HepG2 (cell line): Measurements from ENCODE around the gene SNX9. TPM values are rescaled to one million over a fixed set of nuclear protein-coding genes. Genes with fewer than 3 reads are reported as not detected.

Source experiments
- ATAC-seq: fragments of 200-7000 bp; cut with Tn5 transposase; 3 replicates; pipeline ENCODE4 v1.9.1; 2020; ENCODE audit warnings: mild to moderate bottlenecking, moderate library complexity
- BruUV-seq: library from RNA; stranded (reverse); fragments of 400-500 nt; replicated peaks from 2 replicates; lab custom pipeline; 2021; lab: Mats Ljungman, UMichigan
- CTCF ChIA-PET: fragments of 300-600 bp; formaldehyde crosslinking; extraction: SDS; loops from one replicate; lab custom pipeline; 2021; ENCODE audit warnings: low total read pairs, inconsistent platforms, low intra/inter-chr PET ratio; lab: Yijun Ruan, JAX
- POLR2A ChIA-PET: fragments of 350-600 bp; sonication (Branson Sonifier 250); formaldehyde crosslinking; loops from one replicate; lab custom pipeline; 2020; ENCODE audit warnings: antibody characterized with exemption, inconsistent platforms; lab: Yijun Ruan, JAX
- DNase-seq: peaks from one replicate; pipeline ENCODE4 v3.0.0-alpha.2; 2015; ENCODE audit warnings: low spot score
- FAIRE-seq: peaks from 3 replicates; lab custom pipeline; 2011; peaks lifted over from hg19 to GRCh38; lab: Jason Lieb, UNC
- H2AFZ ChIP-seq: one replicate; pipeline ENCODE4 v1.6.1; 2011; ENCODE audit warnings: low read length, inconsistent platforms
- H3K27ac ChIP-seq: fragments of 300-600 bp; 3 replicates; pipeline ENCODE4 v1.8.0; 2011; ENCODE audit warnings: mixed run types, mild to moderate bottlenecking, mixed read lengths, low read length, inconsistent platforms; ENCODE audit not compliant: insufficient read depth; ENCODE audit errors: extremely low read length
- H3K27me3 ChIP-seq, 2 experiments: fragments of 200-600 bp in 1 of 2; 2 replicates in 1 of 2; 3 replicates in 1 of 2; pipeline versions ENCODE4 v1.6.0 to v1.8.0; 2011; ENCODE audit warnings: low read length in 2 of 2, mild to moderate bottlenecking in 2 of 2, moderate library complexity in 2 of 2, inconsistent platforms in 1 of 2; ENCODE audit not compliant: insufficient read depth in 2 of 2, control insufficient read depth in 1 of 2
- H3K36me3 ChIP-seq, 2 experiments: fragments of 200-600 bp in 1 of 2; replicated peaks in 1 of 2; 2 replicates in 1 of 2; 3 replicates in 1 of 2; pipeline versions ENCODE4 v1.5.1 to v1.8.0; 2011; ENCODE audit warnings: low read length in 2 of 2, inconsistent platforms in 1 of 2; ENCODE audit not compliant: insufficient read depth in 2 of 2, control insufficient read depth in 1 of 2
- H3K4me1 ChIP-seq: 2 replicates; pipeline ENCODE4 v1.5.1; 2012; ENCODE audit warnings: low read length, inconsistent platforms; ENCODE audit not compliant: insufficient read depth
- H3K4me2 ChIP-seq: 2 replicates; pipeline ENCODE4 v1.6.0; 2011; ENCODE audit warnings: low read depth, low read length, inconsistent platforms
- H3K4me3 ChIP-seq, 3 experiments: fragments of 200-600 bp in 1 of 3; sonication (generic), shearing (Covaris generic) in 1 of 3; replicated peaks in 1 of 3; 2 replicates each; pipeline ENCODE4 v1.5.1; 2011 to 2016; ENCODE audit warnings: low read length in 3 of 3, inconsistent platforms in 2 of 3, low read depth in 2 of 3, mild to moderate bottlenecking in 2 of 3, control low read depth in 1 of 3, mixed read lengths in 1 of 3; ENCODE audit not compliant: insufficient read depth in 1 of 3
- H3K79me2 ChIP-seq: one replicate; pipeline ENCODE4 v1.6.1; 2011; ENCODE audit warnings: low read length, inconsistent platforms; ENCODE audit not compliant: insufficient read depth
- H3K9ac ChIP-seq: 2 replicates; pipeline ENCODE4 v1.6.0; 2011; ENCODE audit warnings: mild to moderate bottlenecking, low read depth, low read length, inconsistent platforms; ENCODE audit not compliant: insufficient read depth
- H3K9me3 ChIP-seq: 2 replicates; pipeline ENCODE4 v1.5.1; 2012; ENCODE audit warnings: mild to moderate bottlenecking, low read length
- H4K20me1 ChIP-seq: 2 replicates; pipeline ENCODE4 v1.6.0; 2011; ENCODE audit warnings: inconsistent platforms, mild to moderate bottlenecking, low read length, moderate library complexity; ENCODE audit not compliant: insufficient read depth
- ATF7 ChIP-seq, 2 experiments: fragments of 450-650 bp in 1 of 2; sonication (generic) in 1 of 2; formaldehyde crosslinking in 1 of 2; IDR thresholded peaks; 2 replicates each; pipeline versions ENCODE4 v1.4.0 to v1.6.1; 2016 to 2020; ENCODE audit warnings: antibody characterized with exemption in 1 of 2, mild to moderate bottlenecking in 1 of 2, missing genetic modification reagents in 1 of 2
- CEBPB ChIP-seq: IDR thresholded peaks from 2 replicates; pipeline ENCODE4 v1.6.1; 2011; ENCODE audit warnings: low read depth, low read length, improper control_type of control experiment, borderline replicate concordance
- MAFK ChIP-seq, 2 experiments: IDR thresholded peaks in 1 of 2; conservative IDR thresholded peaks in 1 of 2; 2 replicates each; pipeline ENCODE4 v1.6.1; 2011; ENCODE audit warnings: improper control_type of control experiment in 2 of 2, low read length in 2 of 2
- NRL ChIP-seq: sonication (generic); formaldehyde crosslinking; IDR thresholded peaks from 2 replicates; pipeline ENCODE4 v1.5.0; 2020; ENCODE audit warnings: missing genetic modification reagents, mild to moderate bottlenecking, moderate library complexity, borderline replicate concordance
- ZFY ChIP-seq: sonication (generic); formaldehyde crosslinking; IDR thresholded peaks from 2 replicates; pipeline ENCODE4 v1.4.0; 2020; ENCODE audit warnings: missing genetic modification reagents
- WGBS: methylation state at CpG from one replicate; pipeline ENCODE4 v1.1.6; 2017; ENCODE audit warnings: low lambda C conversion rate; 5-methylcytosine and 5-hydroxymethylcytosine counted together
- in situ Hi-C: cut with HindIII; loops from 2 replicates; pipeline ENCODE4 v1.10.0; 2017; ENCODE audit warnings: low pct_unique_long_range_greater_than_20kb; ENCODE audit not compliant: extremely low pct_ligation_motif_present
- intact Hi-C: fragments of 100-400 bp; cut with micrococcal nuclease; formaldehyde crosslinking; loops from one replicate; pipeline ENCODE4 v1.10.0; 2022; ENCODE audit not compliant: unreplicated experiment
- polyA plus RNA-seq, 8 experiments: library from polyadenylated mRNA; depleted of rRNA in 3 of 8; stranded (reverse) in 7 of 8; unstranded in 1 of 8; fragments of >200 nt; fragmentation: Illumina TruSeq in 4 of 8; extraction: Trizol in 4 of 8; gene quantifications; 2 replicates each; pipeline versions ENCODE4 v1.2.1 to v1.2.3, GENCODE V29; 2011 to 2016; ENCODE audit warnings: low read depth in 4 of 8, missing spikeins in 1 of 8, mixed read lengths in 1 of 8; ENCODE audit not compliant: insufficient read depth in 1 of 8
- total RNA-seq, 5 experiments: library from RNA; depleted of rRNA; stranded (reverse); fragments of >200 nt; fragmentation: Illumina TruSeq; extraction: Trizol; gene quantifications; 2 replicates each; pipeline ENCODE4 v1.2.3, GENCODE V29; 2016; ENCODE audit warnings: low read depth in 1 of 5
- TF ChIP-seq, protein P1 (sequence below): sonication (generic); formaldehyde crosslinking; IDR thresholded peaks from 2 replicates; pipeline ENCODE4 v1.5.1; 2020; ENCODE audit warnings: mild to moderate bottlenecking, missing genetic modification reagents, borderline replicate concordance
- TF ChIP-seq, protein P2 (sequence below): sonication (generic); formaldehyde crosslinking; IDR thresholded peaks from 2 replicates; pipeline ENCODE4 v1.4.0; 2020; ENCODE audit warnings: mild to moderate bottlenecking, missing genetic modification reagents

SNX9 gene
- total and polyA plus RNA-seq, 2 of the 13 experiments (the other 11 are each of a cell fraction or from before 2014, with no cell fraction given): 21.9 to 36.0 TPM

GRCh38 chr6:157935786-157936185, 112.7 kb downstream of the SNX9 start:
- Histone ChIP-seq H3K79me2 (no peaks in the 10 kb centered on the region), H3K4me1 (no peaks in the 10 kb centered on the region), H3K36me3 (peaks cover 22 to 74% of the 10 kb centered on the region in 2 experiments), H4K20me1 (no peaks in the 10 kb centered on the region), H2AFZ (no peak overlapping the region), H3K9ac (no peak overlapping the region), H3K4me2 (no peak overlapping the region), H3K9me3 (no peaks in the 10 kb centered on the region), H3K4me3 (no peak overlapping the region), H3K27me3 (no peaks in the 10 kb centered on the region), H3K27ac (no peak overlapping the region)
- DNase-seq: no peak
- 65% methylated on average over 2 of the region's 2 CpGs for WGBS
- no TSS peak for BruUV-seq
- ChIA-PET POLR2A (no interaction called here), CTCF (no interaction called here)
- intact Hi-C loops (no loop called here), in situ Hi-C loops (no loop called here)
- ATAC-seq: no peak
- no peak for FAIRE-seq
- TF ChIP-seq CEBPB: peak; percentile 68
- TF ChIP-seq ATF7 (IDR thresholded peaks at IDR 0.05): peak; percentile 49; the same call in 1 of the 2 replicates
- no peak for TF ChIP-seq ATF7 (CRISPR knock-in tag; IDR thresholded peaks at IDR 0.05)
- TF ChIP-seq ZFY (CRISPR knock-in tag): no peak

DNA sequence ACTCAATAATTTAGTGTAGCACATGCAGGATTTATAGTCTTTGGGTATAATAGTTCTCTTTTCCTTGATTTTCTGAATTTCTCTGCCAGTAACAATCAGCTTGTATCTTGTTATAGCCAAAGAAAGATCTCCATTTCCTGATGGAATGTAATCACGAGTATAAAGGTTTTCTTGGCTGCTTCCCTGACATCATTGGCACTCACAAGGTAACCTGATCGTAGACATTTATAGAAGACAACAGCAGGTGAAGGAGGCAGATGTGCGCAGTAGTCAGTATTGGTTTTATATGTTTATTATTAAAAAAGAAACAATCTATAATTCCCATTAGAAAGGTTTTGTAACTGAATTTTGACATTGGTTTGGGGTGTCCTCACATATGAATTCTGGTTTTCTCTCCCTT, 114.3 kb downstream of the SNX9 start:
- ChIA-PET POLR2A (no interaction called here), CTCF (no interaction called here)
- FAIRE-seq (no peak), ATAC-seq (no peak), DNase-seq (no peak)
- Histone ChIP-seq H3K9ac (no peak overlapping the region), H3K27me3 (no peaks in the 10 kb centered on the region), H3K79me2 (no peaks in the 10 kb centered on the region), H3K4me1 (no peaks in the 10 kb centered on the region), H3K4me3 (no peak overlapping the region), H3K36me3 (peaks cover 27 to 80% of the 10 kb centered on the region in 2 experiments), H3K4me2 (no peak overlapping the region), H3K27ac (no peak overlapping the region), H2AFZ (no peak overlapping the region), H3K9me3 (no peaks in the 10 kb centered on the region), H4K20me1 (no peaks in the 10 kb centered on the region)
- 93% methylated on average over 3 of the region's 3 CpGs for WGBS
- intact Hi-C loops (no loop called here), in situ Hi-C loops (no loop called here)
- no TSS peak for BruUV-seq
- no peak for TF ChIP-seq MAFK (conservative IDR thresholded peaks at IDR 0.05 in 1 of 2, IDR thresholded peaks at IDR 0.05 in 1 of 2; ENCODE audit: low read length in 2 of 2)
- TF ChIP-seq, protein P1, sequence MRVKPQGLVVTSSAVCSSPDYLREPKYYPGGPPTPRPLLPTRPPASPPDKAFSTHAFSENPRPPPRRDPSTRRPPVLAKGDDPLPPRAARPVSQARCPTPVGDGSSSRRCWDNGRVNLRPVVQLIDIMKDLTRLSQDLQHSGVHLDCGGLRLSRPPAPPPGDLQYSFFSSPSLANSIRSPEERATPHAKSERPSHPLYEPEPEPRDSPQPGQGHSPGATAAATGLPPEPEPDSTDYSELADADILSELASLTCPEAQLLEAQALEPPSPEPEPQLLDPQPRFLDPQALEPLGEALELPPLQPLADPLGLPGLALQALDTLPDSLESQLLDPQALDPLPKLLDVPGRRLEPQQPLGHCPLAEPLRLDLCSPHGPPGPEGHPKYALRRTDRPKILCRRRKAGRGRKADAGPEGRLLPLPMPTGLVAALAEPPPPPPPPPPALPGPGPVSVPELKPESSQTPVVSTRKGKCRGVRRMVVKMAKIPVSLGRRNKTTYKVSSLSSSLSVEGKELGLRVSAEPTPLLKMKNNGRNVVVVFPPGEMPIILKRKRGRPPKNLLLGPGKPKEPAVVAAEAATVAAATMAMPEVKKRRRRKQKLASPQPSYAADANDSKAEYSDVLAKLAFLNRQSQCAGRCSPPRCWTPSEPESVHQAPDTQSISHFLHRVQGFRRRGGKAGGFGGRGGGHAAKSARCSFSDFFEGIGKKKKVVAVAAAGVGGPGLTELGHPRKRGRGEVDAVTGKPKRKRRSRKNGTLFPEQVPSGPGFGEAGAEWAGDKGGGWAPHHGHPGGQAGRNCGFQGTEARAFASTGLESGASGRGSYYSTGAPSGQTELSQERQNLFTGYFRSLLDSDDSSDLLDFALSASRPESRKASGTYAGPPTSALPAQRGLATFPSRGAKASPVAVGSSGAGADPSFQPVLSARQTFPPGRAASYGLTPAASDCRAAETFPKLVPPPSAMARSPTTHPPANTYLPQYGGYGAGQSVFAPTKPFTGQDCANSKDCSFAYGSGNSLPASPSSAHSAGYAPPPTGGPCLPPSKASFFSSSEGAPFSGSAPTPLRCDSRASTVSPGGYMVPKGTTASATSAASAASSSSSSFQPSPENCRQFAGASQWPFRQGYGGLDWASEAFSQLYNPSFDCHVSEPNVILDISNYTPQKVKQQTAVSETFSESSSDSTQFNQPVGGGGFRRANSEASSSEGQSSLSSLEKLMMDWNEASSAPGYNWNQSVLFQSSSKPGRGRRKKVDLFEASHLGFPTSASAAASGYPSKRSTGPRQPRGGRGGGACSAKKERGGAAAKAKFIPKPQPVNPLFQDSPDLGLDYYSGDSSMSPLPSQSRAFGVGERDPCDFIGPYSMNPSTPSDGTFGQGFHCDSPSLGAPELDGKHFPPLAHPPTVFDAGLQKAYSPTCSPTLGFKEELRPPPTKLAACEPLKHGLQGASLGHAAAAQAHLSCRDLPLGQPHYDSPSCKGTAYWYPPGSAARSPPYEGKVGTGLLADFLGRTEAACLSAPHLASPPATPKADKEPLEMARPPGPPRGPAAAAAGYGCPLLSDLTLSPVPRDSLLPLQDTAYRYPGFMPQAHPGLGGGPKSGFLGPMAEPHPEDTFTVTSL: no peak
- TF ChIP-seq, protein P2, sequence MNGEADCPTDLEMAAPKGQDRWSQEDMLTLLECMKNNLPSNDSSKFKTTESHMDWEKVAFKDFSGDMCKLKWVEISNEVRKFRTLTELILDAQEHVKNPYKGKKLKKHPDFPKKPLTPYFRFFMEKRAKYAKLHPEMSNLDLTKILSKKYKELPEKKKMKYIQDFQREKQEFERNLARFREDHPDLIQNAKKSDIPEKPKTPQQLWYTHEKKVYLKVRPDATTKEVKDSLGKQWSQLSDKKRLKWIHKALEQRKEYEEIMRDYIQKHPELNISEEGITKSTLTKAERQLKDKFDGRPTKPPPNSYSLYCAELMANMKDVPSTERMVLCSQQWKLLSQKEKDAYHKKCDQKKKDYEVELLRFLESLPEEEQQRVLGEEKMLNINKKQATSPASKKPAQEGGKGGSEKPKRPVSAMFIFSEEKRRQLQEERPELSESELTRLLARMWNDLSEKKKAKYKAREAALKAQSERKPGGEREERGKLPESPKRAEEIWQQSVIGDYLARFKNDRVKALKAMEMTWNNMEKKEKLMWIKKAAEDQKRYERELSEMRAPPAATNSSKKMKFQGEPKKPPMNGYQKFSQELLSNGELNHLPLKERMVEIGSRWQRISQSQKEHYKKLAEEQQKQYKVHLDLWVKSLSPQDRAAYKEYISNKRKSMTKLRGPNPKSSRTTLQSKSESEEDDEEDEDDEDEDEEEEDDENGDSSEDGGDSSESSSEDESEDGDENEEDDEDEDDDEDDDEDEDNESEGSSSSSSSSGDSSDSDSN (CRISPR knock-in tag): no peak
- TF ChIP-seq NRL (CRISPR knock-in tag): no peak
